Endothelial cell of umbilical vein (primary cell): ENCODE data around the gene GOLGA6L9. TPM values are rescaled to one million over a fixed set of nuclear protein-coding genes. Genes with fewer than 3 reads are reported as not detected.
"Not testable (repeated sequence)": the region's sequence is repeated elsewhere in the genome, so short reads cannot be mapped to it uniquely, and the experiment has no call there.

Experiments
- BruUV-seq: library from RNA; stranded (reverse); fragments of 400-500 nt; replicated peaks from 2 replicates; lab custom pipeline; 2021; lab: Mats Ljungman, UMichigan
- CTCF ChIA-PET: fragments of 300-600, 350-600 bp; sonication (Branson Sonifier 250); formaldehyde crosslinking; loops from one replicate; lab custom pipeline; 2021; ENCODE audit warnings: antibody characterized with exemption, inconsistent platforms; lab: Charles Lee
- POLR2A ChIA-PET: fragments of 300-600, 350-600 bp; sonication (Branson Sonifier 250); formaldehyde crosslinking; loops from one replicate; lab custom pipeline; 2021; ENCODE audit warnings: antibody characterized with exemption, inconsistent platforms; lab: Charles Lee
- DNase-seq: peaks from one replicate; pipeline ENCODE4 v3.0.0-alpha.2; 2011; ENCODE audit warnings: low read depth, low spot score
- FAIRE-seq: peaks from 2 replicates; lab custom pipeline; 2011; peaks lifted over from hg19 to GRCh38; lab: Jason Lieb, UNC
- H2AFZ ChIP-seq: 2 replicates; pipeline ENCODE4 v1.6.0; 2012; ENCODE audit warnings: low read depth, low read length, control low read depth, inconsistent platforms
- H3K27ac ChIP-seq: 2 replicates; pipeline ENCODE4 v1.5.1; 2011; ENCODE audit warnings: low read depth, mild to moderate bottlenecking, control low read depth, low read length, moderate library complexity; ENCODE audit not compliant: insufficient read depth
- H3K27me3 ChIP-seq, 2 experiments: 2 replicates each; pipeline versions ENCODE4 v1.6.0 to v1.6.1; 2011; ENCODE audit warnings: low read length in 2 of 2, mixed read lengths in 1 of 2; ENCODE audit not compliant: control insufficient read depth in 2 of 2, insufficient read depth in 2 of 2
- H3K36me3 ChIP-seq, 2 experiments: 2 replicates in 1 of 2; 3 replicates in 1 of 2; pipeline ENCODE4 v1.5.1; 2011; ENCODE audit warnings: low read length in 2 of 2, mild to moderate bottlenecking in 1 of 2, moderate library complexity in 1 of 2; ENCODE audit not compliant: control insufficient read depth in 2 of 2, insufficient read depth in 2 of 2; ENCODE audit errors: extremely low read depth in 1 of 2
- H3K4me1 ChIP-seq: 3 replicates; pipeline ENCODE4 v1.5.1; 2011; ENCODE audit warnings: mild to moderate bottlenecking, low read length; ENCODE audit not compliant: control insufficient read depth, insufficient read depth; ENCODE audit errors: extremely low read depth
- H3K4me2 ChIP-seq: 2 replicates; pipeline ENCODE4 v1.6.1; 2011; ENCODE audit warnings: low read length, control low read depth, mixed read lengths; ENCODE audit not compliant: insufficient read depth
- H3K4me3 ChIP-seq, 3 experiments: fragments of 200-600 bp in 1 of 3; sonication (generic), shearing (Covaris generic) in 1 of 3; replicated peaks in 1 of 3; 2 replicates each; pipeline ENCODE4 v1.5.1; 2011 to 2016; ENCODE audit warnings: control low read depth in 3 of 3, low read length in 3 of 3, mild to moderate bottlenecking in 2 of 3, inconsistent platforms in 1 of 3, low read depth in 1 of 3, moderate library complexity in 1 of 3; ENCODE audit not compliant: insufficient read depth in 1 of 3
- H3K79me2 ChIP-seq: 2 replicates; pipeline ENCODE4 v1.6.0; 2012; ENCODE audit warnings: low read length, inconsistent platforms; ENCODE audit not compliant: control insufficient read depth, insufficient read depth
- H3K9ac ChIP-seq: replicated peaks from 2 replicates; pipeline ENCODE3; 2011; ENCODE audit warnings: low read length, control low read depth; ENCODE audit not compliant: insufficient read depth; ENCODE audit errors: extremely low read depth
- H3K9me1 ChIP-seq: replicated peaks from 3 replicates; pipeline ENCODE4 v1.6.0; 2011; ENCODE audit warnings: mild to moderate bottlenecking, low read length; ENCODE audit not compliant: control insufficient read depth, insufficient read depth; ENCODE audit errors: extremely low read depth
- H3K9me3 ChIP-seq: replicated peaks from 2 replicates; pipeline ENCODE4 v1.5.1; 2012; ENCODE audit warnings: low read length, inconsistent platforms; ENCODE audit not compliant: control insufficient read depth, insufficient read depth
- H4K20me1 ChIP-seq: replicated peaks from 2 replicates; pipeline ENCODE3; 2011; ENCODE audit warnings: mild to moderate bottlenecking, low read length; ENCODE audit not compliant: control insufficient read depth, insufficient read depth; ENCODE audit errors: extremely low read depth
- dilution Hi-C: fragments of 300-500 bp; cut with MboI; formaldehyde crosslinking; loops from one replicate; pipeline ENCODE4 v1.15.0; 2019; ENCODE audit warnings: low sequenced_read_pairs; ENCODE audit not compliant: extremely low pct_ligation_motif_present
- intact Hi-C: fragments of 100-400 bp; cut with micrococcal nuclease; formaldehyde crosslinking; loops from one replicate; pipeline ENCODE4 v1.10.0; 2022
- polyA plus RNA-seq, 4 experiments: library from polyadenylated mRNA; depleted of rRNA in 3 of 4; stranded (reverse) in 3 of 4; unstranded in 1 of 4; fragments of >200 nt; gene quantifications; 2 replicates each; pipeline versions ENCODE4 v1.2.1 to v1.2.3, GENCODE V29; 2011 to 2012; ENCODE audit warnings: missing spikeins in 1 of 4
- total RNA-seq: library from RNA; stranded (reverse); gene quantifications from 2 replicates; pipeline ENCODE4 v1.2.3, GENCODE V29; 2021

The GOLGA6L9 gene
- total and polyA plus RNA-seq, 2 donors (not counting 3 experiments of a cell fraction or from before 2014, with no cell fraction given), result 1.3 to 3.8 TPM

DNA sequence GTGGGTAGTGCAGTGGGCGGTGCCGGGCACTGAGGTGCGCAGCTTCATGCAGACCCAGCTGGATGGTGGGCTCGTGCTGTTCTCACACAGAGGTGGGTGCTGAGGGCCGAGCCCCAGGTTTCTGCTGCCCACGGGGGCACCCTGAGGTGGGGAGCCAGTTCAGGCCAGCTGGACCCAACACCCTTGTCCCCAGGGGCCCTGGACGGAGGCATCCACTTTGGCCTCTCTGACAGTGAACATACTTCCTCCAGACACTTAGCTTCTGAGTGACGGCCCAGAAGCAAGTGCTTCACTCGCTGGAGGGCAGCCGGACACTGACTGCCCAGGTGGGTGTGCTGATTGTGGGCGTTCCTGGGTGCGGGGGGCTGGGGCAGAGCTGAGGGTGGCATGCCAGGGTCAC lies 39.8 kb downstream of the GOLGA6L9 start:
- intact Hi-C loops, CTCF ChIA-PET, FAIRE-seq: not testable (repeated sequence)

GRCh38 chr15:82472269-82472982 lies 42.8 kb downstream of the GOLGA6L9 start:
- H3K4me2 ChIP-seq, H3K79me2 ChIP-seq, H3K9me1 ChIP-seq, BruUV-seq, H3K27me3 ChIP-seq, H3K9me3 ChIP-seq, H3K4me1 ChIP-seq, POLR2A ChIA-PET, H2AFZ ChIP-seq, dilution Hi-C loops, H3K36me3 ChIP-seq, H4K20me1 ChIP-seq, H3K4me3 ChIP-seq, H3K27ac ChIP-seq, CTCF ChIA-PET, intact Hi-C loops, H3K9ac ChIP-seq, FAIRE-seq, DNase-seq: not testable (repeated sequence)

More for the DNA sequence above, 39.8 kb downstream of the GOLGA6L9 start:
- H3K9me1 ChIP-seq, POLR2A ChIA-PET, H4K20me1 ChIP-seq, H3K27me3 ChIP-seq, H2AFZ ChIP-seq, H3K36me3 ChIP-seq, H3K4me2 ChIP-seq, dilution Hi-C loops, BruUV-seq, H3K9me3 ChIP-seq, H3K9ac ChIP-seq, H3K79me2 ChIP-seq, H3K27ac ChIP-seq, H3K4me1 ChIP-seq, H3K4me3 ChIP-seq, DNase-seq: not testable (repeated sequence)

DNA sequence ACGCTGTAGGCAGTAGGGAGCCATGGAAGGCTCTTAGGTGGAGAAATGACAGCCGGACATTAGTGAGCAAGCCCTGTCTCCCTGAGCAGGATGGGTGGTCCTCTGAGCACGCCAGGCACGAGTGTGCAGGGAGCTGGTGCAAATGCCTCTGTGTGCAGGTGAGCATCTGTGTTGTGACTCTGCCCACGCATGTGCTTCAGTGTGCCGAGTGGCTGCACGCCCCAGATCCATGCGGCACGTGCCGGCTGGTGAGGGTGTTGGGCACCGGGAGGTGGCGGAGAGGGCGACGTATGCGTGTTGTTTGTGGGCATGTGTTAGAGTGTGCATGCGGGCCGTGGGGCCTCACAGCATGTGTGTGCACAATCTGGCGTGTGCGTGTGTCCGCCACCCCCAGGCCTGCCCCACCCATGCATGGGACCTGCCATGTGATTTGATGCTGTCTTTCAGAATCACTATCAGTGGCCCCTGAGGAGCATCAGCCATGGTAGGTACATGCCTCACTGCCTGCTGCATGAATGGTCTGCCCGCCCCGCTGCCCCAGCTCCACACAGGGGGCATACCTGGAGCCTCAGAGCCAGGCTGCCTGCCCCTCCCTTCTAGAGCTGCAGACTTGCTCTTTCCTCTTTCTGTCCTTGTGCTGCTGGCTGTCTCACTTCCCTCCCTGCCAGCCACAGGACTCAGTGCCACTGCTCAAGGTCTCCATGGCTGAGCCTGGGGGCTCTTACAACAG lies 45.1 kb downstream of the GOLGA6L9 start:
- FAIRE-seq, H4K20me1 ChIP-seq, DNase-seq, H2AFZ ChIP-seq, H3K4me1 ChIP-seq, H3K9me3 ChIP-seq, H3K9me1 ChIP-seq, H3K9ac ChIP-seq, H3K27ac ChIP-seq, H3K27me3 ChIP-seq, H3K36me3 ChIP-seq, intact Hi-C loops, POLR2A ChIA-PET, H3K4me2 ChIP-seq, H3K79me2 ChIP-seq, H3K4me3 ChIP-seq, dilution Hi-C loops, BruUV-seq, CTCF ChIA-PET: not testable (repeated sequence)

DNA sequence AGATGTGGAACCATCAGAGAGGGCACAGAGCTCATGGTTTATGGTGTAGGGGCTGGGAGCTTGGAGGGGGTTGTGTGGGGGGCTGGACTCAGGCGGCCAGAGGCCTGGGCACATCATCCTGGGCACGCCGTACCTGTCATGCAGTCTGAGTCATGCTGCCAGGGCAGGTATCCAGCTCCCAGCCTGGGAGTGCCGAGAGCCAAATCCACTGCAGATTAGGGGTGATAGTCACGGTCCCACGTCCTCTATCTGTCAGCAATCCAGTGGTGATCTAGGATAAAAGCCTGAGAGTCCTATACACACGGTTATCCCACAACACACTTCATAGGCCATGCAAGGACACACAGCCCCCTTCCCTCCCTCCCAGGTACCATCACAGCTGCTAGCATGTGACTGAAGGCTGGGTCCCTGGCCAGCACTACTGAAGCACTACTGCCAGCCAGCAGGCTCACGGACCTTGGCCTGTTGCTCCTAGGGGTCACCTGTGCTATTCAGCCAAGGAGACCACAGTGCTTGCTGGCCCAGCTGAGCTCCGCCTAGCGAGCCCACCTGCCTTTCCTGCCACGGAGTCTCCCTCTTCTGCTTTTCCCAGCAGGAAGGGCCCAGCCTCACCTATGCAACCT lies 45.8 kb downstream of the GOLGA6L9 start:
- H3K4me3 ChIP-seq, BruUV-seq, CTCF ChIA-PET, H3K4me1 ChIP-seq, H3K27me3 ChIP-seq, H3K9ac ChIP-seq, DNase-seq, H3K9me3 ChIP-seq, H3K36me3 ChIP-seq, intact Hi-C loops, FAIRE-seq, dilution Hi-C loops, H2AFZ ChIP-seq, H4K20me1 ChIP-seq, H3K9me1 ChIP-seq, H3K79me2 ChIP-seq, H3K4me2 ChIP-seq, POLR2A ChIA-PET, H3K27ac ChIP-seq: not testable (repeated sequence)
